C4-2B (cell line): ENCODE measurements around the gene ANXA3.

Source experiments
- ZFX ChIP-seq: fragments of 450-650 bp; IDR thresholded peaks from 2 replicates; pipeline ENCODE4 v1.6.1; 2017
- TF ChIP-seq, protein P1 (sequence below): fragments of 450-650 bp; conservative IDR thresholded peaks from 2 replicates; pipeline ENCODE4 v1.5.1; 2017; ENCODE audit warnings: mild to moderate bottlenecking

GRCh38 chr4:78609580-78609979, 58.0 kb downstream of the ANXA3 start:
- TF ChIP-seq, protein P1, sequence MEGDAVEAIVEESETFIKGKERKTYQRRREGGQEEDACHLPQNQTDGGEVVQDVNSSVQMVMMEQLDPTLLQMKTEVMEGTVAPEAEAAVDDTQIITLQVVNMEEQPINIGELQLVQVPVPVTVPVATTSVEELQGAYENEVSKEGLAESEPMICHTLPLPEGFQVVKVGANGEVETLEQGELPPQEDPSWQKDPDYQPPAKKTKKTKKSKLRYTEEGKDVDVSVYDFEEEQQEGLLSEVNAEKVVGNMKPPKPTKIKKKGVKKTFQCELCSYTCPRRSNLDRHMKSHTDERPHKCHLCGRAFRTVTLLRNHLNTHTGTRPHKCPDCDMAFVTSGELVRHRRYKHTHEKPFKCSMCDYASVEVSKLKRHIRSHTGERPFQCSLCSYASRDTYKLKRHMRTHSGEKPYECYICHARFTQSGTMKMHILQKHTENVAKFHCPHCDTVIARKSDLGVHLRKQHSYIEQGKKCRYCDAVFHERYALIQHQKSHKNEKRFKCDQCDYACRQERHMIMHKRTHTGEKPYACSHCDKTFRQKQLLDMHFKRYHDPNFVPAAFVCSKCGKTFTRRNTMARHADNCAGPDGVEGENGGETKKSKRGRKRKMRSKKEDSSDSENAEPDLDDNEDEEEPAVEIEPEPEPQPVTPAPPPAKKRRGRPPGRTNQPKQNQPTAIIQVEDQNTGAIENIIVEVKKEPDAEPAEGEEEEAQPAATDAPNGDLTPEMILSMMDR, result no peak
- no peak for TF ChIP-seq ZFX
